GM21717 (cell line): ENCODE measurements around the gene IGSF3.
"Not testable (repeated sequence)": the region's sequence is repeated elsewhere in the genome, so short reads cannot be mapped to it uniquely, and the experiment has no call there.

Experiments used
- ATAC-seq: cut with Tn5 transposase; IDR thresholded peaks from one replicate; pipeline ENCODE4 v1.9.1; 2021; ENCODE audit warnings: mild to moderate bottlenecking, moderate library complexity; ENCODE audit not compliant: unreplicated experiment

The IGSF3 gene

DNA sequence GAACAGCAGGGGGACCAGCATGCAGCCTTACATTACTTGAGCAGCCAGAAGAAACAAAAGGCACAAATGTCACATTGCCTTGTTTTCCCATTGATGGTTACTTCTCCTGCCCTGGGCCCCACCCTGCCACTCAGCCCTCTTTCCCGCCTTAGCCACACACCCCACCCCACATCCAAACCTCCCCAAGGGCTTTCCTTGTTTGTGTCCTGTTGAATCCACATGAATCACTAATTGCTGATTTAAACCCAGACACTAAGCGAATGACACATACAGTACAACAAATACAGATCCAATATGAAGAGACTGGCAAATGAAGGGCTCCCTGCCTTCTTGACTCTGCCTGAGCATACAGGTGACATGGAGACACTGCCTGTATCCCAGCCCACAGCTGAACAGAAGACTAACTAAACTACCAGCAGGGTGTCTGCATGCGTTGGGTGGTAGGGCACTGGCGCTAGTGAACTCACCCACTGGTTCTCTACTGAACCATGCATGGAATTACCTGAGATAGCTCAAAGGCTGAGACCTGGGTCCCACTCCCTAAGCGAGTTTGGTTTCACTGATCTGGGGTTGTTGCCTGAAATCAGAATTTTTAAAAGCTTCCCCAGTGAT is 3.1 kb downstream of the IGSF3 start:
- no peak for ATAC-seq

DNA sequence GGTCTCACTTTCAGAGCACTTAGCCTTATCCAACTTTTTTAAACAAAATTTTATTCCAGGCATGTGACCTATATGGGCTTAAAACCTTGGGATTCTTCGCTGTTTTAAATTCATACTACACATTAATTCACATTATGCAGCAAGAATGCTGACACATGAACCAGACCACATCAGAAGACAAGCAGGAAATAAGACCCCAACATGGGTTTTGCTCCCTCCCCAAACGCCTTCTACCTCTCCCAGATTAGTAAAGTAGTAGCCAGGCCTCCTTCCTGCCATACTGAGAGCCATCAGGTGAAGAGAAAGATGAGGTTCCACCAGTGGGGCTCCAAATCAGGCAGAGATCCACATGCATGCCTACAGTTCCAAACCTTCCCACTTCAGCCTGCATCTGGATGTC is 3.7 kb downstream of the IGSF3 start:
- ATAC-seq: no peak

DNA sequence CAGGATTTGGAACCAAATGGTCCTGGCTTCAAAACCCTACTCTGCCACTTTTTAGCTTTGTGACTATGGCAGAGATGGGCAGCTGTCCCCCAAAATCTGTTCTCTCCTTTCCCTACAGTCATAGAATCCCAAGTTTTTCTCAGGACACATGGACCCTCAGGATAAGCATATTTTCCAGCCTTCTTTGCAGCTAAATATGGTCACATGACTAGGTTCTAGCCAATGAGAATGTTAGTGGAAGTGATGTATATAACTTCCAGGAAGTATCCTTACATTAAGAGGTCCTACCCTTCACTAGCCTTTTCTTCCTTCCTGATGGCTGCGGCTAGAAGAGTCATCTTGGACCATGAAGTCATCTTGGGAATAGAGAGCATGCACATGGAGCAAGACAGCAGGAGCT is 5.9 kb downstream of the IGSF3 start:
- no peak for ATAC-seq

DNA sequence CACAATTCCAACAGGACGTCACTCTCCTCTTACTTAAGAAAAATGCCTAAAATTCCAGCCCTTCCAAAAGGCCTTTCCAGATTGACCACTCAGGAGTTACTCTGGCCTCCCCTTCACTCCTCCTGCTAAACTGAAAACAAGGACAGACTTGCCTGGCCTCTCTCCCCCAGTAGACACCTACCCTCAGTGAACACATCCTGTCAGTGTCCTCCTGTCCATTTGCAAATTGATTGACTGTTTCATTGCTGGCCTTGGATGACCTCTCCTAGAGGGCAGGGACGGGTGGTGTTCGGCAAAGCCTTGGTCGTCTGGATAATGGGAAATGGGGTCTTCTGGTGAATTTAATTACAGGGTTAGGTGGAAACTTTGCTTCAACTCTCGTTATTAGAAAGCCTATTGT is 8.9 kb downstream of the IGSF3 start:
- not testable (repeated sequence) for ATAC-seq

DNA sequence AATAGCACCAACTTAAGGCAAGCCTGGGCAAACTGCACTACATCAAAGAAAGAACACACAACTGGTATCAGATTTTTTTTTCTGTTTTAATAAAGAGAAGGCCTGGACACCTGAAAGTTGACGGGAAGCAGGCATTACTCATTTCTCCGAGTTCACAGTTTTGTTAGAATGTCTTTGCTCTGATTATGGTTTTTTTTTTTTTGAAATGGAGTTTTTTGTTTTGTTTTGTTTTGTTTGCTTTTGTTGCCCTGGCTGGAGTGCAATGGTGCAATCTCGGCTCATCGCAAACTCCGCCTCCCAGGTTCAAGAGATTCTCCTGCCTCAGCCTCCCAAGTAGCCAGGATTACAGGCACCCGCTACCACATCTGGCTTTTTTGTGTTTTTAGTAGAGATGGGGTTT is 9.7 kb downstream of the IGSF3 start:
- ATAC-seq: not testable (repeated sequence)

DNA sequence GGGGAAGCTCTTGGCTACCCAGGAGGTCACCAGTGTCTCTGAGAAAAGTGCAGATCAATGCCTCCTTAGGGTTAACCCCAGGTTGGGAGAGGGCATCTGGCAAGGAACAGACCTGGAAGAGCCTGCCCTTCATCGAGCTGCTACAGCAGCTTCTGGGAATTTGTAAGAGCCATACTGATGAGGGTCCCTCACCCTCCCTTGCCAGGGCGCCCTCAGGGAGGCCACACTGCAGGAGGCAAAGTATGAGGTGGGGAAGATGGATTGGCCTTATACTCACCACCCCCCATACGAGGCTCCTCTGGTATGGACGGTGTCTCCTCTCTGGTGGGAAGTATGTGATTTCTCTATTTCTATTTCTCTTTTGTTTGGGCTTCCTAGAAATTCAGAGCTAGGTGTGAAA is 13.2 kb downstream of the IGSF3 start:
- no peak for ATAC-seq

DNA sequence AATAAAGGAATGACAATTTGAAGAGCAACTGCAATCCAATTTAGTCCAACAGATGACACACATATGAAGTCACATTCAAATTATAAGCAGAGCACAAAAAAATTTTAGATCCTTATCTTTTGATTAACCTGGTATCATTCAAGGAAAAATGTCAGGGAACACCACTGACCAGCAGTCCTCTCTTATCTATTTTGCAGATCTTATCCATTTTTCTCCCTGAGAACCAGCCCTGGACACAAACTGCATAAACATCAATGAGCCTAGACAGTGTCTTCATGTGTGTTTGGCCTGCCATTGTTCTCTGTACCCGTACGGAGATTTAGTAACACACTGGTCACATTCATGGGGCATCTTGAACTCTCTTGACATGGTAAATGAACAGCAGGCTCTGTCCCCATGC is 14.9 kb downstream of the IGSF3 start:
- ATAC-seq: not testable (repeated sequence)

DNA sequence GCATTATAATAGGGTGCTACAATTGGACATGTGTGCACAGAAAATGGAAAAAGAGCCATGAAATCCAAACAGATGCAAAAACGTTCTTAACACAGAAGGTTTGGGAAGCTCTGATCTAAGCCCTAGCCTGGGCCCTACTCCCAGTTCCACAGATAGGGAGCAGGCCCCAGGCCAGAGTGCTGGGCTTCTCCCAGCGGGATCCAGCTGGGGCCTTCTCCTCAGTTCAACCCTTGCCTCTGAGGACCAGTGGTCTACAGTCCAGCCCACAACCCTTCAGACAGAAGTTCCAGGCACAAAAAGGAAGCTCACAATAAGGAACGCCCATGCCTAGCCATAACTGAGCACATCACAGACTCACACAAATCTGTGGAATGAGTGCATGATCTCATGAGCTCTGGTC is 16.8 kb downstream of the IGSF3 start:
- ATAC-seq: not testable (repeated sequence)

DNA sequence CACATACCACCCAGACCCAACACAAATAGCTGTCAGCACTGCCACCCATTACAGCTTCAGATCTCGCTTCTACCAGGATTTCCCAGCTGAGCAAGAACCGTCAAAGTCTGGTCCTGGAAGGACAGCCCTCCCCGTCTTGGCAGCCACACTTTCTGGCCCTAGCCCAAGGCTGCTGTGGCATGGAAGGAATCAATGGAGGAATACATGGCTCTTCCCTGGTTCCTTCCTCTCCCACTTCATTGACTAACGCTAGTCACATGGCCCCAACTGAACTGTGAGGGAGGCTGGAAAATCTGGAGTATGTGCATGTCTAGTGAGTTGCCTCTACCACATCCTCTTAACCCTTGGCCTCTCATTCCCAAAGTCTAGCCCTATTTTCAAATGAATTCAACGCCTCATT is 18.5 kb downstream of the IGSF3 start:
- not testable (repeated sequence) for ATAC-seq

DNA sequence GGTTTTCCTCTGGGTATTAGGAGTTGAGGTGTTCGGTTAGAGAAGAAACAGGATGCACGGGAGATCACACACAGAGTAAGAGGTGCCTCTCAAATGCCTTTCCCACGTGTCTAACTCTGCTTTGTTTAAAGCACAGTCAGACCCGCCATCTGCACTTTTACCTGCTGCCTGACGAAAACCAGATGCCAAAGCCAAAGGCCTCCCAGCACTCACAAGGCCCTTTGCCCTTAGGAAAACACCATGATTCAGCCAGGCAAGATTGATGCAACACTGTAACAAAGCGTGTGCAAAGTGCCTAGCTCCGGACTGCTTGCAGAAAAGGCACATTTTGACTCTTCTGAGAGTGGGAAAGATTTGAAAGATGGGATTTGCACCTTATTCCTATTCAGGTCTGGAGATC is 19.2 kb downstream of the IGSF3 start:
- not testable (repeated sequence) for ATAC-seq

DNA sequence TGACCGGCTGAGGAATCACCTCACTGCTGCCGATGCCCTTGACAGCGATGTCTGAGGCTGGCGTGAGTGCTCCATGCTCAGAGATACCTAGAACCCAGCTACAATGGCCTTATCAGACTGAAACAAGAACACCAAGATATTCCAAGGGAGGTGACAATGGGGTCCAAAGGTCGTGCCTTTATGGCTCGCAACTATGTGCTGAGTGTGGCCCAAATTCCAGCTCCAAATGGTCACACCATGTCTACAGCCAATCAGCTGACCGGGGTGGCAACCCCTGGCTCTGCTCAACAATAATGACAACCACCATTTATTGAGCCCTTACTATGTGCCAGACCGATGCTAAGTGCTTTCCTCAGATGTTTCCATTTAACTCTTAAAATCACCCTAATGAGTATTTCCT is 20.3 kb downstream of the IGSF3 start:
- not testable (repeated sequence) for ATAC-seq

DNA sequence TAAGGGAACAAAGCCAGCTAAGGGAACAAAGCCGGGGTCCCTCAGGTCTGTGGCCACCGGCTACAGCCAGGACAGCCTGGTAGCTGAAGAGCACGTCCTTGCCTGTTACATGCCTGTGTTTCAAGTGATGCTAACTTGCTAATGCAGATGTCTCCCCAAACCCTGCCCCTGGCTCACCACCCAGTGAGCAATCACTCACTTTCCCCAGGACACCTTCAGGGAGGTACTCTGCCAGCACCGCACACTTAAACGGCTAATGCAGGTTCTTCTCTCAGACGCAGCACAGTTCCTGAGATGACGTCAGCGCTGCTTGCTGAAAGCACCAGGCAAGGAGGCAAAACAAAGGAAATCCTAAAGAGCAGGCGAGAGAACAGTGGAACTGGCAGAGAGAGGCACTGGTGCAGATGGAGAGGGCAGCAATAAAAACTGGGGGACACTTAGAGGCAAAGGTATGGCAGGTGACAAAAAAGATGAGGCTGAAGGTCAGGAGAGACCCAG is 20.8 kb downstream of the IGSF3 start:
- ATAC-seq: not testable (repeated sequence)

DNA sequence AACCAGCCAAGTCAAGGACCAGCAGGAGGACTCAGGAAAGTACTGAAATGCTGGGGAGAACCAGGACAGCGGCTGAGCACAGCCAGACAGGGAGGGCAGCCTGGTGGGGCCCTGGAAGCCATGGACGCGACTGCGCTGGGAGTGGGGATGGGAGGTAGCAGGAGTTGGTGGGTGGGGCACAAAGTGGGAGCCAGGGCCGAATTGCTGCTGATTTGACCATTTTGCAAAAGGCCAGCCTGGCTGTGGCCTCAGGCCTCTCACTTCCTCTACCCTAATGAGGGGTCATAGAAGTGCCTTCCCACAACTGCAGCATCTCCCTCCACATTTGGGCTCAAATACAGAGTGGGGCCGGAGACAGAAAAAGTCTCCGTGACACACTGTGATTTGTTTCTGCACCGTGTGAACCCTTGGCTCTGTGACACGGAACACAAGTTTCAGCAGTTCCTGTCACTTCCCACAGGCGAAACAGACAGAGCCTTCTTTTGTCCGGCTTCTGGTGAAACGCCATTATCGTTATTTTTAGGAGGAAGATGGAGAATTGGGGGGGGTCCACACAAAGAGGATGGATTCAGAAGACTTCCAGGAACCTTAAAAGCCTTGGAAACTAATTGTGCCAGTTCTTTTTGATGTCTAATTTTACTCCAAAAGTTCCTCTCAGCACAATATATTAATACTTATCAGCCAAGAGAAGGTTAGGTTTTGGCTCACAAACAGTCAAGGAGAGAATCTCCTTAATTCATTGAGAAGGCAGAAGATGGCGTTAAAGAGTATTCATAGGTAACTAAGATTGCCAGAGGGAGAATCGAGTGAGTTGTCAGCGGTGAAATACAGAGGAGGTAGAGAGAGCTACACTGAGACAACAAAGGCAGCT is 21.5 kb downstream of the IGSF3 start:
- ATAC-seq: not testable (repeated sequence)

DNA sequence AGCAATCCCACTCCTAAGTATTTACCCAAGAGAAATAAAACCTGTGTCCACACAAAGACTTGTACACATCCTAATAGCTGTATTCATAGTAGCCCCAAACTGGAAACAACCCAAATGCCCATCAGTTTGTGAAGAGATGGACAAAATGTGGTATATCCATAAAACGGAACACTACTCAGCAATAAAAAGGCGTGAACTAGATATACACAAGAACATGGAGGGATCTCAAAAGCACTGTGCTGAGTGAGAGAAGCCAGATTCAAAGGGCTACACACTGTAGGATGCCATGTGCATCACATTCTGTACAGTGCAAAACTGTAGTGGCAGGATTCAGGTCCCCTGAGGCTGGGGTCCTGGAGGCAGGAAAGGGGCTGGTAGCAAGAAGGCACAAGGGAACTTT is 22.5 kb downstream of the IGSF3 start:
- not testable (repeated sequence) for ATAC-seq

DNA sequence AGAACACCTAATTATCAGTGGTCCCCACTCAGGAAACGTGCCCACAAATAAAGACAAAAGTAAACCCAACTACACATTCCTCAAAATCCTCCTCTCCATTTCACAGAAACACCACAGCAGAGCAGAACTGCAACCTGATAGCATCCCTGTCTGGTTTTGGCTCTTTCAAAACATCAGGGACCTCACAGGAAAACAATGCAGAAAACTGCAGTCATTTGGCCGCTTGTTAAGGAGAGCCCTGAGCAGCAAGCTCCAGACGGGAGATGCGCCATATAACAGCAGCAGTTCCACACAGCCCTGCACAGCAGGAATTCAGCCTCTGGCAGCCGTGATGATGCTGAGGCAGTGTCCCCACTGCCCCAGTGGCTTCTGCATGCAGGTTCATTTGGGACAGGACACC is 23.4 kb downstream of the IGSF3 start:
- not testable (repeated sequence) for ATAC-seq

DNA sequence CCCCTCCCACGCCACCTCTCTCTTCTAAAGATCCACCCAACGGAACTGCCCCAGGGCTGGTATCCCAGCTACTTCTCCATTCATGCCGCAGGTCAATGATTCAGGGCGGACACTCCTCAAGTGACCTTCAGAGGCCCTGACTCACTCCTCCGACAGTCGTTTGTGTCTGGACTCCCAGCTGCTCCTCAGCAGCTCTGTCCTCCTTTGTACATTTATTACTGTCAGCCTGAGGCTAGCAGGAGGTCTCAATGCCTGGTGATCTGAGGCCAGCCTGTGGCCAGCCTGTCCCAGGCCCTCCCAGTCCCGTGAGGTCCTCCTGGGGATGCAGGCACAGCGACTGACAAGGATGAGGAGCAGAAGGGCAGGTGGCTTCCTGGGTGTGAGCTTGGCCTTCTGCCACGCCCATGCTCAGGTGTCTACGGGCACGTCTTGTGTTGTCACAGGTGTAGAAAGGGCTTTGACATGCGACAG is 24.2 kb downstream of the IGSF3 start:
- ATAC-seq: not testable (repeated sequence)

DNA sequence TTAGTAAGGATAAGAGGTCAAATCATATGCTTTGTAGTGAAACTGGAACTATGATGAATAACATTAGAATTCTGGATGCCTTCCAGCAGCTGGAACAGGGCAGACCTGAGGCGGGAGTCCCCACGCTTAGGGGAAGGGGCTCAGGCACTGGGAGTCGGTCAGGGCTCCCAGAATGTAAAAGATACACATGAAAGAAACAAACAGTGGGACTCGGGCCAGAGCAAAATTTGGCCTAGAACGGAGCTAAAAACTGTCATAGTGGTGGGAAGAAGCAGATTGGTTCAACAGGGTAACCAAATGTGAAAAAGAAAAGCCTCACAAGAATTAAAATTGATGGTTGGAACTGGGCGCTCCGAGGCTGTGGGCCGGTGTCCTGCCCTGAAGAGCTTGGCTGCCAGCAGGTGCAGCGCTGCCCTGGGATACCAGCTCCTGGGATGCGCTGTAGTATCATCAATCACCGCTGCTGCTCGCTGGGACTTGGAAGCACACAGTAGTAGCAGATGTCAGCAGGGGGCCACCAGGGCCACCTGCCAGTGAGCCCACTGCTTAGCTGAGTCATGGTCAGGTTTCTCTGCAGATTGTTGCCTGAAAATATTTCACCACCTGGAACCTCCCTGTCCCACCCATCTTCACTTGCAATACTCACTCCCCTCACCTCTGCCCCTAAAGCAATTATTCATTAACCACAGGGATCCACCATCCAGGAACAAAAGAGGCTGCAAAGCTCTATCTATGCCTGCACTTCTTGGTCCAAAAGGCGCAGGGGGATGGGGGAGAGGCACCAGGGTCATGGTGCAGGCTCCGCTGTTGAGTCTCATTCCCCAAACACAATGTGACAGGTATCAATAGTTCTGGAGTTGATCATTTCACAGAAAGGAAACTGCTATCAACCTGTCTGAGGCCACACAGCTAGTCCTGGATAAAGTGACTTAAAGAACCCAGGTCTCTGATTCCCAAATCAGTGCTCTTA is 24.9 kb downstream of the IGSF3 start:
- ATAC-seq: not testable (repeated sequence)

DNA sequence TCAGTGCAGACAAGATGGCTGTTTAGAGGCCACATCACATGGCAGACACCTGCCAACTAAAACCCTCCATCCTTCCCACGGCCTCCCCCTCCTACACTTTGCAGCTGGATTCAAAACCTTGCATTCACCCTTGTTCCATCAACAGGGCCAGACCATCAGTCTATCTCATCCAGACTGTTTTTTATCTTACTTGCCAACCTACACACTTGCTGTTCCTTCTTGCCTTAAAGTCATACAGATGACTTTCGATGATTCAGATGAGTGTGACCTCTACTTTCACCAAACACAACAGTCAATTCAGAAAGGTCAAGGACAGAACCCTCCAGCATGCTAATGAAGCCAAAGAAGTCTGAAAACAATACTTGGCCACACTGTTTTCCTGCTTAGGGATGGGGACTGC is 29.9 kb downstream of the IGSF3 start:
- not testable (repeated sequence) for ATAC-seq

DNA sequence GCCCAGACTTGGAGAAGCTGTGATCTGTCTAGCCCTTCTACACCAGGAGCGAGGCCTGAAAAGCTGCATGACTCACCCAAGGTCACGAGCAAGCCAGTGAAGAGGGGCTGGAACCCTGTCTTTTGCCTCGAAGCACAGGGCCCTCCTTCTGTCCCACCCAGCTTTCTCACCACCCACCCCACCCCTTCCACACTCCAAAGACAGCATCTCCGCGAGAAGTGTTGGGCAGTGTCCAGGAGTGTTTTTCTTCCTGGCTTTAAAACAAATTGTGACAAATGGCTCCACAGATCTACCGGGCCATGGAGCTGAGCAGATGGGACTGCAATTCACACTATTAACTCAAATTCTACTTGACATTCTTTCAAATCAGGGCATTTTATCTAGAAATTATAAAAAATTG is 30.9 kb downstream of the IGSF3 start:
- ATAC-seq: not testable (repeated sequence)

DNA sequence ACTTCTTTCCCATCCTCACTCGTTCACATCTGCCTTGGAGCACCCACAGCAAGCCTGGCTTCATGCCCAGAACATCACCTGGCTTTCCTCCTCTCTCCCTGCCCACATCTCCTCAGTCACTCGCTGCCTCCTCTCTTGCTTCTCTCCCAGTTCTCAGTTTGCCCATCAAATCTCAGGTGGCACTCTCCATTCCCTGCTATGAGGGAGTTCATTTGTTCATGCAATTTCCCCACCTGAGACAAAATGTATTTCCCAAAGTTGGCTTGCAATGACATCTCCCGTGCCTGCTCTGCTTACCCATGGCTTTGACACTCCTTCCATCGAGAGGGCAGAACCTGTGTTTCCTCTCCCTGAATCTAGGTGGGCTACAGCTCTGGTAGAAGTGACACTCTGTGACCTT is 33.1 kb downstream of the IGSF3 start:
- ATAC-seq: not testable (repeated sequence)
